NCI-H128 (cell line): ENCODE measurements around the gene EID2.

Source experiments
- DNase-seq: peaks from one replicate; lab custom pipeline; 2025; ENCODE audit not compliant: unreplicated experiment; lab: John Stamatoyannopoulos, UW

EID2 gene

GRCh38 chr19:39539518-39540332 lies at the start of gene EID2:
EID2 (minus strand) TSS chr19:39540161; CDS start chr19:39540079, 82 bp downstream.
- DNase-seq, result peak; percentile 81

- no peak for DNase-seq
Observed at GRCh38 chr19:39588066-39588465, 48.1 kb upstream of the EID2 start.

GRCh38 chr19:39587496-39587895 lies 47.5 kb upstream of the EID2 start:
- no peak for DNase-seq

GRCh38 chr19:39582891-39583625 lies 43.1 kb upstream of the EID2 start:
- DNase-seq, result no peak

GRCh38 chr19:39582442-39582841 lies 42.5 kb upstream of the EID2 start:
- DNase-seq, result no peak

- no peak for DNase-seq
Observed at GRCh38 chr19:39568604-39569003, 28.6 kb upstream of the EID2 start.

GRCh38 chr19:39566064-39566463 lies 26.1 kb upstream of the EID2 start:
- DNase-seq, result no peak

GRCh38 chr19:39563408-39563807 lies 23.4 kb upstream of the EID2 start:
- no peak for DNase-seq

GRCh38 chr19:39558624-39559117 lies 18.7 kb upstream of the EID2 start:
- DNase-seq, result no peak

GRCh38 chr19:39557811-39558623 lies 18.1 kb upstream of the EID2 start:
- DNase-seq, result no peak

GRCh38 chr19:39555883-39556282 lies 15.9 kb upstream of the EID2 start:
- no peak for DNase-seq

- DNase-seq, result no peak
Observed at GRCh38 chr19:39554701-39555311, 14.8 kb upstream of the EID2 start.

- no peak for DNase-seq
Observed at GRCh38 chr19:39553082-39553652, 13.2 kb upstream of the EID2 start.

GRCh38 chr19:39550197-39550596 lies 10.2 kb upstream of the EID2 start:
- no peak for DNase-seq

GRCh38 chr19:39546599-39546998 lies 6.6 kb upstream of the EID2 start:
- DNase-seq, result no peak

GRCh38 chr19:39544911-39545310 lies 5.0 kb upstream of the EID2 start:
- DNase-seq, result no peak

- DNase-seq, result no peak
Observed at GRCh38 chr19:39544226-39544903, 4.4 kb upstream of the EID2 start.

- no peak for DNase-seq
Observed at GRCh38 chr19:39543477-39543857, 3.5 kb upstream of the EID2 start.

GRCh38 chr19:39542206-39542605 lies 2.2 kb upstream of the EID2 start:
- DNase-seq, result no peak

GRCh38 chr19:39540333-39540673 lies 342 bp upstream of the EID2 start:
- DNase-seq, result no peak
